Right atrium auricular region (tissue), 2 donors: ENCODE results near the gene DARS2. TPM values are rescaled to one million over a fixed set of nuclear protein-coding genes. Genes with fewer than 3 reads are reported as not detected.

Experiments used
- DNase-seq: peaks from one replicate; pipeline ENCODE4 v3.0.0-alpha.2; 2019; ENCODE audit warnings: low spot score
- H3K27ac ChIP-seq, 2 donors: fragments of 200-600 bp; sonication (generic); 1 replicate in 1 of 2; 2 replicates in 1 of 2; pipeline ENCODE4 v1.5.1; 2016 to 2019
- H3K27me3 ChIP-seq, 2 donors: fragments of 200-600 bp; sonication (generic); one replicate each; pipeline versions ENCODE4 v1.5.1 to v1.6.0; 2017 to 2019
- H3K36me3 ChIP-seq: fragments of 200-600 bp; sonication (generic); one replicate; pipeline ENCODE4 v1.5.1; 2016
- H3K4me1 ChIP-seq, 2 donors: fragments of 200-600 bp; sonication (generic); one replicate each; pipeline versions ENCODE4 v1.5.1 to v1.6.0; 2017 to 2019
- H3K4me3 ChIP-seq, 2 donors: fragments of 200-600 bp; sonication (generic); 1 replicate in 1 of 2; 2 replicates in 1 of 2; pipeline ENCODE4 v1.5.1; 2017 to 2019; ENCODE audit warnings: mild to moderate bottlenecking in 1 of 2, moderate library complexity in 1 of 2
- H3K9me3 ChIP-seq, 2 donors: fragments of 200-600 bp; sonication (generic); one replicate each; pipeline ENCODE4 v1.5.1; 2019
- total RNA-seq, 2 donors: library from RNA; depleted of rRNA; stranded (reverse); fragments of >200 nt; gene quantifications; one replicate each; pipeline ENCODE4 v1.1.0, GENCODE V29; 2016
- TF ChIP-seq, protein P1 (sequence below), 2 donors: fragments of 200-600 bp; sonication (generic); IDR thresholded peaks; one replicate each; pipeline ENCODE4 v1.5.1; 2019; ENCODE audit warnings: antibody characterized with exemption in 2 of 2

DARS2 gene
- total RNA-seq, 2 donors from 2014 or later: 11.2 to 13.9 TPM

- H3K36me3 ChIP-seq: peaks cover 54% of the 10 kb centered on the region
These were observed 39.0 kb downstream of the DARS2 start for GRCh38 chr1:173863224-173864161.

GRCh38 chr1:173864179-173864867, 39.9 kb downstream of the DARS2 start:
- Histone ChIP-seq H3K4me3 (no peak overlapping the region), H3K9me3 (no peaks in the 10 kb centered on the region), H3K4me1 (peaks cover 0 to 42% of the 10 kb centered on the region in 2 donors), H3K27ac (no peak overlapping the region), H3K27me3 (no peaks in the 10 kb centered on the region), H3K36me3 (peaks cover 48% of the 10 kb centered on the region)
- TF ChIP-seq, protein P1, sequence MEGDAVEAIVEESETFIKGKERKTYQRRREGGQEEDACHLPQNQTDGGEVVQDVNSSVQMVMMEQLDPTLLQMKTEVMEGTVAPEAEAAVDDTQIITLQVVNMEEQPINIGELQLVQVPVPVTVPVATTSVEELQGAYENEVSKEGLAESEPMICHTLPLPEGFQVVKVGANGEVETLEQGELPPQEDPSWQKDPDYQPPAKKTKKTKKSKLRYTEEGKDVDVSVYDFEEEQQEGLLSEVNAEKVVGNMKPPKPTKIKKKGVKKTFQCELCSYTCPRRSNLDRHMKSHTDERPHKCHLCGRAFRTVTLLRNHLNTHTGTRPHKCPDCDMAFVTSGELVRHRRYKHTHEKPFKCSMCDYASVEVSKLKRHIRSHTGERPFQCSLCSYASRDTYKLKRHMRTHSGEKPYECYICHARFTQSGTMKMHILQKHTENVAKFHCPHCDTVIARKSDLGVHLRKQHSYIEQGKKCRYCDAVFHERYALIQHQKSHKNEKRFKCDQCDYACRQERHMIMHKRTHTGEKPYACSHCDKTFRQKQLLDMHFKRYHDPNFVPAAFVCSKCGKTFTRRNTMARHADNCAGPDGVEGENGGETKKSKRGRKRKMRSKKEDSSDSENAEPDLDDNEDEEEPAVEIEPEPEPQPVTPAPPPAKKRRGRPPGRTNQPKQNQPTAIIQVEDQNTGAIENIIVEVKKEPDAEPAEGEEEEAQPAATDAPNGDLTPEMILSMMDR (IDR thresholded peaks at IDR 0.05): no peak
- no peak for DNase-seq

More at GRCh38 chr1:173863224-173864161, 39.0 kb downstream of the DARS2 start:
- Histone ChIP-seq H3K9me3 (no peaks in the 10 kb centered on the region), H3K27me3 (no peaks in the 10 kb centered on the region), H3K27ac (no peak overlapping the region), H3K4me3 (no peak overlapping the region), H3K4me1 (peaks cover 0 to 37% of the 10 kb centered on the region in 2 donors)
- DNase-seq: no peak
- TF ChIP-seq, protein P1 (IDR thresholded peaks at IDR 0.05): no peak

DNA sequence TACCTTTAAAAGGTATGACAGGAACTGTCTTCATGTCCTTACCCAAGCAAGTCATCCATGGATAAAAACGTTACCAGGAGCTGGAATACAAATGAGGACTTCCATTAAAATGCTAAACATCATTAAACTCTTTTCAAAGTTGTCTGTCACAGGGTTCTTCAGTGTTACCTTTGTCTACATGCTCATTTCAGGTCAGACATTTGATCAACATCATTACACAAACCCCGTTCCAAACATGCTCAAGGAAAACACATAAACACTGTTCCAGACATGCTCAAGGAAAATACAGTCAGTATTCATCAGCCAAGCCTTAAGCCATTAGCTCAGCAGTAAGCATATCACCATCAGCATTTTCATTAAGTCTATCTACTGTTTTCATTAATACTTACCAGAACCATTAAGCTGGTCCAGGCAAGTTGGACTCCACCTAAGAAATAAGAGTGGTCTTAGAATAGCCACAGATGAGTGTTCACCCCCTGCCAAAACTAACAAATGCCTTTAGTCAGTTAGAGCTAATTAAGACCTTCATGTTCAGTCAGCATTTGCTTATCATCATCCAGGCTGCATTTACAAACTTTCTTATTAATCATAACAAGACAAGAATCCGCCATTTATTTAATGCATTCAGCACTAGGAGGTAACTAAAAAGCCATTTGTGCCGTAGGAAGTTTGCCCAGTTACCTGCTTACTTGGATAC, 41.1 kb downstream of the DARS2 start:
- TF ChIP-seq, protein P1 (IDR thresholded peaks at IDR 0.05): no peak
- Histone ChIP-seq H3K36me3 (peaks cover 48% of the 10 kb centered on the region), H3K27me3 (no peaks in the 10 kb centered on the region), H3K27ac (no peak overlapping the region), H3K4me1 (peaks cover 0 to 55% of the 10 kb centered on the region in 2 donors), H3K4me3 (no peak overlapping the region), H3K9me3 (no peaks in the 10 kb centered on the region)
- no peak for DNase-seq

GRCh38 chr1:173866413-173867115, 42.1 kb downstream of the DARS2 start:
- no peaks in the 10 kb centered on the region for H3K27me3 ChIP-seq

More at GRCh38 chr1:173866413-173867115, 42.1 kb downstream of the DARS2 start:
- H3K27ac ChIP-seq: peak overlapping the region; percentile 95 to 98
- peaks cover 48% of the 10 kb centered on the region for H3K36me3 ChIP-seq
- no peaks in the 10 kb centered on the region for H3K9me3 ChIP-seq
- no peak for DNase-seq
- TF ChIP-seq, protein P1 (IDR thresholded peaks at IDR 0.05): no peak
- H3K4me1 ChIP-seq: peaks cover 0 to 62% of the 10 kb centered on the region in 2 donors
- peak overlapping the region; percentile 67 to 93 for H3K4me3 ChIP-seq
